ENCODE measurements around the gene PLEKHG4. TPM values are rescaled to one million over a fixed set of nuclear protein-coding genes. Genes with fewer than 3 reads are reported as not detected.

PLEKHG4 gene
- total RNA-seq, 2 donors from 2014 or later, result 21.8 to 29.6 TPM

GRCh38 chr16:67291461-67291860, 12.1 kb downstream of the PLEKHG4 start:
- no peak overlapping the region for H3K4me3 ChIP-seq
- no peaks in the 10 kb centered on the region for H3K27me3 ChIP-seq
- H3K4me1 ChIP-seq, result no peaks in the 10 kb centered on the region
- H3K27ac ChIP-seq, result no peak overlapping the region
- H3K36me3 ChIP-seq (replicated peaks in 1 of 2; ENCODE audit: insufficient read depth in 1 of 2, low read depth in 2 of 2), result no peaks in the 10 kb centered on the region
- intact Hi-C loops (cut with DNase I), result no loop called here
- ATAC-seq (no peak), DNase-seq (no peak)
- TF ChIP-seq CTCF (IDR thresholded peaks at IDR 0.05), result no peak
- no peak for TF ChIP-seq POLR2A (IDR thresholded peaks at IDR 0.05)
- WGBS, 2 donors, result 69 to 78% methylated on average over 6 to 7 of the region's 7 CpGs
- no peaks in the 10 kb centered on the region for H3K9me3 ChIP-seq

- no peaks in the 10 kb centered on the region for H3K9me3 ChIP-seq
- H3K36me3 ChIP-seq (replicated peaks in 1 of 2; ENCODE audit: insufficient read depth in 1 of 2, low read depth in 2 of 2), result no peaks in the 10 kb centered on the region
- WGBS, 2 donors, result 72 to 75% methylated on average over 4 of the region's 4 CpGs
- no peaks in the 10 kb centered on the region for H3K4me1 ChIP-seq
- no peak overlapping the region for H3K4me3 ChIP-seq
- TF ChIP-seq CTCF (IDR thresholded peaks at IDR 0.05) (no peak), POLR2A (IDR thresholded peaks at IDR 0.05) (no peak)
- intact Hi-C loops (cut with DNase I), result no loop called here
- ATAC-seq (no peak), DNase-seq (no peak)
- no peak overlapping the region for H3K27ac ChIP-seq
- H3K27me3 ChIP-seq, result no peaks in the 10 kb centered on the region
Observed at GRCh38 chr16:67294171-67294757, 14.9 kb downstream of the PLEKHG4 start.

GRCh38 chr16:67294938-67295361, 15.6 kb downstream of the PLEKHG4 start:
- Histone ChIP-seq H3K36me3 (replicated peaks in 1 of 2; ENCODE audit: insufficient read depth in 1 of 2, low read depth in 2 of 2) (no peaks in the 10 kb centered on the region), H3K27ac (no peak overlapping the region), H3K9me3 (no peaks in the 10 kb centered on the region), H3K4me1 (no peaks in the 10 kb centered on the region), H3K27me3 (no peaks in the 10 kb centered on the region), H3K4me3 (no peak overlapping the region)
- no peak for DNase-seq
- TF ChIP-seq CTCF (IDR thresholded peaks at IDR 0.05) (no peak), POLR2A (IDR thresholded peaks at IDR 0.05) (no peak)
- 54 to 63% methylated on average over 7 of the region's 7 CpGs for WGBS, 2 donors
- peak; percentile 9 for ATAC-seq
- intact Hi-C loops (cut with DNase I), result no loop called here

GRCh38 chr16:67296420-67296819, 17.1 kb downstream of the PLEKHG4 start:
- ATAC-seq, result no peak
- Histone ChIP-seq H3K27me3 (no peaks in the 10 kb centered on the region), H3K27ac (no peak overlapping the region), H3K36me3 (replicated peaks in 1 of 2; ENCODE audit: insufficient read depth in 1 of 2, low read depth in 2 of 2) (no peaks in the 10 kb centered on the region), H3K4me1 (no peaks in the 10 kb centered on the region), H3K9me3 (no peaks in the 10 kb centered on the region), H3K4me3 (no peak overlapping the region)
- intact Hi-C loops (cut with DNase I), result no loop called here
- no peak for TF ChIP-seq CTCF (IDR thresholded peaks at IDR 0.05)
- TF ChIP-seq POLR2A (IDR thresholded peaks at IDR 0.05), result no peak
- 27 to 65% methylated on average over 3 of the region's 3 CpGs for WGBS, 2 donors
- no peak for DNase-seq

- no peak overlapping the region for H3K27ac ChIP-seq
- WGBS, 2 donors, result 93 to 95% methylated on average over 9 of the region's 9 CpGs
- intact Hi-C loops (cut with DNase I), result no loop called here
- H3K9me3 ChIP-seq, result no peaks in the 10 kb centered on the region
- ATAC-seq (no peak), DNase-seq (no peak)
- no peaks in the 10 kb centered on the region for H3K36me3 ChIP-seq (replicated peaks in 1 of 2; ENCODE audit: insufficient read depth in 1 of 2, low read depth in 2 of 2)
- no peaks in the 10 kb centered on the region for H3K4me1 ChIP-seq
- H3K27me3 ChIP-seq, result no peaks in the 10 kb centered on the region
- TF ChIP-seq POLR2A (IDR thresholded peaks at IDR 0.05) (no peak), CTCF (IDR thresholded peaks at IDR 0.05) (no peak)
- no peak overlapping the region for H3K4me3 ChIP-seq
Observed at GRCh38 chr16:67298277-67298676, 18.9 kb downstream of the PLEKHG4 start.
